Measurements from ENCODE around the gene RCAN1.

Gene RCAN1

GRCh38 chr21:34582506-34583150 lies 32.3 kb downstream of the RCAN1 start:
- TF ChIP-seq MYC (IDR thresholded peaks at IDR 0.05; ENCODE audit: low read depth, low read length) (no peak), CTCF (IDR thresholded peaks at IDR 0.05; ENCODE audit: low read depth, low read length) (peak; percentile 50)
- peak; percentile 62 for DNase-seq (ENCODE audit: low read depth)
- H3K4me3 ChIP-seq (ENCODE audit: low read depth, low read length): no peak overlapping the region

GRCh38 chr21:34580181-34580700 lies 34.7 kb downstream of the RCAN1 start:
- DNase-seq (ENCODE audit: low read depth): no peak
- no peak for TF ChIP-seq CTCF (IDR thresholded peaks at IDR 0.05; ENCODE audit: low read depth, low read length)
- no peak for TF ChIP-seq MAX (IDR thresholded peaks at IDR 0.05; ENCODE audit: low read depth, low read length)
- TF ChIP-seq MYC (IDR thresholded peaks at IDR 0.05; ENCODE audit: low read depth, low read length): no peak
- H3K4me3 ChIP-seq (ENCODE audit: low read depth, low read length): no peak overlapping the region

- no peak for TF ChIP-seq MYC (IDR thresholded peaks at IDR 0.05; ENCODE audit: low read depth, low read length)
- TF ChIP-seq MAX (IDR thresholded peaks at IDR 0.05; ENCODE audit: low read depth, low read length): no peak
- no peak for TF ChIP-seq CTCF (IDR thresholded peaks at IDR 0.05; ENCODE audit: low read depth, low read length)
- no peak for TF ChIP-seq POLR2A (IDR thresholded peaks at IDR 0.05; ENCODE audit: extremely low read depth, insufficient read length)
- peak; percentile 14 for DNase-seq (ENCODE audit: low read depth)
- no peak overlapping the region for H3K4me3 ChIP-seq (ENCODE audit: low read depth, low read length)
Measured at GRCh38 chr21:34579411-34579810, 35.5 kb downstream of the RCAN1 start.

- no peak overlapping the region for H3K4me3 ChIP-seq (ENCODE audit: low read depth, low read length)
- DNase-seq (ENCODE audit: low read depth): no peak
- TF ChIP-seq CTCF (IDR thresholded peaks at IDR 0.05; ENCODE audit: low read depth, low read length): no peak
- no peak for TF ChIP-seq MYC (IDR thresholded peaks at IDR 0.05; ENCODE audit: low read depth, low read length)
- no peak for TF ChIP-seq POLR2A (IDR thresholded peaks at IDR 0.05; ENCODE audit: extremely low read depth, insufficient read length)
- no peak for TF ChIP-seq MAX (IDR thresholded peaks at IDR 0.05; ENCODE audit: low read depth, low read length)
Measured at GRCh38 chr21:34576041-34576511, 38.8 kb downstream of the RCAN1 start.

GRCh38 chr21:34574601-34575529 lies 40.0 kb downstream of the RCAN1 start:
- TF ChIP-seq MYC (IDR thresholded peaks at IDR 0.05; ENCODE audit: low read depth, low read length): no peak
- no peak for TF ChIP-seq MAX (IDR thresholded peaks at IDR 0.05; ENCODE audit: low read depth, low read length)
- TF ChIP-seq POLR2A (IDR thresholded peaks at IDR 0.05; ENCODE audit: extremely low read depth, insufficient read length): no peak
- no peak for TF ChIP-seq CTCF (IDR thresholded peaks at IDR 0.05; ENCODE audit: low read depth, low read length)
- DNase-seq (ENCODE audit: low read depth): no peak
- H3K4me3 ChIP-seq (ENCODE audit: low read depth, low read length): no peak overlapping the region

Measured in NB4 (cell line).